Activated CD8-positive, alpha-beta T cell treated with anti-CD3 and anti-CD28 coated beads for 36 hours (primary cell): ENCODE measurements around the gene ARMC9. TPM values are rescaled to one million over a fixed set of nuclear protein-coding genes. Genes with fewer than 3 reads are reported as not detected.

Experiments used
- ATAC-seq: fragments of 200-7000 bp; cut with Tn5 transposase; one replicate; pipeline ENCODE4 v1.10.0; 2021; ENCODE audit warnings: mild to moderate bottlenecking, moderate library complexity
- CTCF ChIA-PET: fragments of 350-600 bp; sonication (Branson Sonifier 250); formaldehyde crosslinking; loops from one replicate; lab custom pipeline; 2021; ENCODE audit warnings: antibody characterized with exemption; lab: Charles Lee
- POLR2A ChIA-PET: fragments of 350-600 bp; sonication (Branson Sonifier 250); formaldehyde crosslinking; loops from one replicate; lab custom pipeline; 2021; ENCODE audit warnings: antibody characterized with exemption; lab: Charles Lee
- DNase-seq: peaks from one replicate; pipeline ENCODE4 v3.0.0-alpha.2; 2020
- H3K27ac Mint-ChIP-seq: one replicate; pipeline ENCODE4 v1.8.0; 2021; ENCODE audit warnings: mild to moderate bottlenecking, mixed read lengths
- H3K27me3 Mint-ChIP-seq: one replicate; pipeline ENCODE4 v1.8.0; 2021; ENCODE audit warnings: mixed read lengths
- H3K36me3 Mint-ChIP-seq: one replicate; pipeline ENCODE4 v1.8.0; 2021; ENCODE audit warnings: low read depth, mixed read lengths
- H3K4me1 Mint-ChIP-seq: one replicate; pipeline ENCODE4 v1.8.0; 2021; ENCODE audit warnings: low read depth, mixed read lengths
- H3K4me3 Mint-ChIP-seq: one replicate; pipeline ENCODE4 v1.8.0; 2021; ENCODE audit warnings: mild to moderate bottlenecking, moderate library complexity, mixed read lengths
- H3K9me3 Mint-ChIP-seq: one replicate; pipeline ENCODE4 v1.8.0; 2021; ENCODE audit warnings: mixed read lengths
- CTCF ChIP-seq: fragments of 200-600 bp; IDR thresholded peaks from one replicate; pipeline ENCODE4 v1.8.0; 2022; ENCODE audit warnings: antibody characterized with exemption, mild to moderate bottlenecking
- intact Hi-C: fragments of 100-400 bp; cut with micrococcal nuclease; formaldehyde crosslinking; loops from one replicate; pipeline ENCODE4 v1.10.0; 2022
- total RNA-seq, 2 experiments: library from RNA; stranded (reverse); gene quantifications; one replicate each; pipeline ENCODE4 v1.2.3, GENCODE V29; 2021

Gene ARMC9
- total RNA-seq, 2 experiments from 2014 or later, result 2.0 to 2.2 TPM

GRCh38 chr2:231369580-231370428, 171.4 kb downstream of the ARMC9 start:
- no peak for ATAC-seq
- intact Hi-C loops, result no loop called here
- Mint-ChIP-seq H3K9me3 (no peaks in the 10 kb centered on the region), H3K27ac (no peak overlapping the region), H3K27me3 (no peaks in the 10 kb centered on the region), H3K4me1 (no peaks in the 10 kb centered on the region), H3K4me3 (no peak overlapping the region), H3K36me3 (no peaks in the 10 kb centered on the region)
- DNase-seq, result no peak
- no peak for TF ChIP-seq CTCF
- CTCF ChIA-PET, result no interaction called here
- POLR2A ChIA-PET, result no interaction called here

GRCh38 chr2:231370429-231370748, 172.0 kb downstream of the ARMC9 start:
- Mint-ChIP-seq H3K9me3 (no peaks in the 10 kb centered on the region), H3K27me3 (no peaks in the 10 kb centered on the region), H3K4me1 (no peaks in the 10 kb centered on the region), H3K36me3 (no peaks in the 10 kb centered on the region), H3K4me3 (no peak overlapping the region), H3K27ac (no peak overlapping the region)
- TF ChIP-seq CTCF, result no peak
- ATAC-seq (no peak), DNase-seq (no peak)
- ChIA-PET CTCF (no interaction called here), POLR2A (interaction anchor here (1.5 kb wide), 1 partner anchor 9 kb away, joined by 3 read pairs; no protein-coding TSS in a partner anchor)
- intact Hi-C loops, result no loop called here

DNA sequence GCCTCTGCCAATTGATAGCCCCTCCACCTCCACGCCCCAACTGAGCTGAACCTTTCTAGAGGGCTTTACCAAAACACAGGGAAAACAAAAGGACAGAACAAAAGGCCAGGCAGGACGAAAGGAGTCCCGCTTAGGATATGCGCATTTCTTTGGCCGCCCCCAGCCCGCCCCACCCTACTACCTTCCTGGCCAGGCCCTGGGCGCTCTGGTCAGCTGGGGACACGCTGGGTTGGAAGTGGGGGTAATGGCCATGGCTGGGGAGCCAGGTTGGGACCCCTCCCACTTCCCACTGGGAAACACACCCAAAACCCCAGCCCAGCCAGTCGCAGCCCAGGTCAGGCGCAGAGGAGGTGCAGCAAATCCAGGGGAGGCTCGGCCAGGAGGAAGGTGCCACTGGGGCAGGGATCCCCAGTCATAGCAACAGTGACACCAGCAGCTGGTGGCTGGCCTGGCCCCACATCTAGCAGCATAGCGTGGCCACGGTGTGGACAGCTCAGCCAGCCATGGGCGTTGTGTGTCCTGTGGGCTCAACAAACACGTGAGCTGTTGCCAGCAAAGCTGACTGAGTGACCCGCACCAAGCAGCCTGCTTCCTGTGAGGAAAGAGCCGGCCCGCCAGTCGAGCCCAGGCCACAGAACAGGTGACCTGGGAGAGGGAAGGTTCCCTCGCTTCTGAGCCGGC, 172.5 kb downstream of the ARMC9 start:
- CTCF ChIA-PET, result no interaction called here
- ATAC-seq, result no peak
- no peaks in the 10 kb centered on the region for H3K9me3 Mint-ChIP-seq
- POLR2A ChIA-PET, result interaction anchor here (1.5 kb wide), 1 partner anchor 9 kb away, joined by 3 read pairs; no protein-coding TSS in a partner anchor
- no peak for DNase-seq
- no peak for TF ChIP-seq CTCF
- intact Hi-C loops, result no loop called here
- H3K27me3 Mint-ChIP-seq, result no peaks in the 10 kb centered on the region
- H3K4me1 Mint-ChIP-seq, result no peaks in the 10 kb centered on the region
- H3K4me3 Mint-ChIP-seq, result no peak overlapping the region
- no peak overlapping the region for H3K27ac Mint-ChIP-seq
- no peaks in the 10 kb centered on the region for H3K36me3 Mint-ChIP-seq

DNA sequence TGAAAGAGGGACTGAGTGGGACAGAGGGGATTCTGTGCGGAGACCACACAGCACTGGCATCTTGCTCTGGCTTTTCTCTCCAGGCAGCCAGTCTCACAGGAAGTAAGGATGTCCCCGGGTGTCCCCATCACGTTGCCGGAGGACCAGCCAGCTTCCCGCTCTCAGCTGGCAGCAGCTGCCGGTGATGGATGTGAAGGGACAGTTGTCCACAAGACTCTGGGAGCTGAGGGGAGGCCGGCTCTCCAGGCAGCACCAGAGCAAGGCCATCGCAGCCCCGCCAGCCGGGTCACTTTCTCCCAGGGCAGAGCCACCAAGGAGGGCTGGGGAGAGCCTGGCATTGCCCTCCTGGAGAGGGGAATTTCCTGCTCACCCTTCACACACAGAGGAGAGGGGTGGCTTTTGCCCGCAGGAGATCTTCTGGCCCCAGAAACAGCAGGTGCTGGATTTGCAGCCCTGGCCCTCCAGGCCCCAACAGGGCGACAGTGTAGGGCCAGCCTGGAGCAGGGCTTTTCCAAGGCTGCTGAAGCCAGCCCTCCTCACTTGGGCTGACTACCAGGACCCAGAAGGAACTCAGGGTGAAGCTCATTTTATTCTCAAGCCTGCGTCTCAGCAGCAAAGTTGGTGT, 173.1 kb downstream of the ARMC9 start:
- no peak overlapping the region for H3K4me3 Mint-ChIP-seq
- no peak overlapping the region for H3K27ac Mint-ChIP-seq
- ATAC-seq (no peak), DNase-seq (no peak)
- ChIA-PET POLR2A (interaction anchor here (1.5 kb wide), 1 partner anchor 10 kb away, joined by 3 read pairs; no protein-coding TSS in a partner anchor), CTCF (no interaction called here)
- H3K9me3 Mint-ChIP-seq, result no peaks in the 10 kb centered on the region
- H3K27me3 Mint-ChIP-seq, result no peaks in the 10 kb centered on the region
- intact Hi-C loops, result no loop called here
- no peaks in the 10 kb centered on the region for H3K4me1 Mint-ChIP-seq
- no peak for TF ChIP-seq CTCF
- no peaks in the 10 kb centered on the region for H3K36me3 Mint-ChIP-seq
